Neural crest cell (in vitro differentiated cells): ENCODE measurements around the gene NDC80. TPM values are rescaled to one million over a fixed set of nuclear protein-coding genes. Genes with fewer than 3 reads are reported as not detected.

Source experiments
- DNase-seq: peaks from one replicate; pipeline ENCODE4 v3.0.0; 2021; ENCODE audit warnings: low read depth, mixed read lengths, low spot score
- H3K27ac Mint-ChIP-seq: one replicate; pipeline ENCODE4 v1.8.0; 2021; ENCODE audit warnings: mild to moderate bottlenecking, mixed read lengths; ENCODE audit not compliant: unreplicated experiment
- H3K27me3 Mint-ChIP-seq: 2 replicates; pipeline ENCODE4 v1.8.0; 2021; ENCODE audit warnings: low read depth, mild to moderate bottlenecking, mixed read lengths
- H3K36me3 Mint-ChIP-seq: 2 replicates; pipeline ENCODE4 v1.8.0; 2021; ENCODE audit warnings: low read depth, mild to moderate bottlenecking, mixed read lengths
- H3K4me1 Mint-ChIP-seq: 2 replicates; pipeline ENCODE4 v1.8.0; 2021; ENCODE audit warnings: mixed read lengths
- H3K4me3 Mint-ChIP-seq: one replicate; pipeline ENCODE4 v1.8.0; 2021; ENCODE audit warnings: mild to moderate bottlenecking, mixed read lengths
- H3K9me3 Mint-ChIP-seq: 2 replicates; pipeline ENCODE4 v1.8.0; 2021; ENCODE audit warnings: mixed read lengths
- total RNA-seq: library from RNA; stranded (reverse); gene quantifications from 2 replicates; pipeline ENCODE4 v1.2.1, GENCODE V29; 2021
- TF ChIP-seq, protein P1 (sequence below): fragments of 200-600 bp; sonication (generic); conservative IDR thresholded peaks from 2 replicates; pipeline ENCODE4 v1.5.0; 2021; ENCODE audit warnings: antibody characterized with exemption, mild to moderate bottlenecking

Gene NDC80
- total RNA-seq, 1 donor from 2014 or later: 52.1 TPM

DNA sequence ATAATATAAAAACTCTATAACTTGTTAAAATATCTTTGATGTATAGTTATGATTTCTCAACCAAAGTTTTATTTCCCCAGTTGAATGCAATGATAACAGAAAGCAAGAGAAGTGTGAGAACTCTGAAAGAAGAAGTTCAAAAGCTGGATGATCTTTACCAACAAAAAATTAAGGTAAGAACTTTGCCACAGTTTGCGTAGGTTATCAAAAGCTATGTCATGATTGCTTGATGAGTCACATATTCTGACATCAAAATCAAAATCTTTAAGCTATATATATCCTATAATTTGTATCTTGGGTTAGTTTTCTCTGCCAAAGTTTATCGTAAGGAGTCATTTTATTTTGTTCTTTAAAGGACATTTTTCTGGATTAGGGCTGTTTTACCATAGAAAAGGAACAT is 35.0 kb downstream of the NDC80 start:
- H3K27me3 Mint-ChIP-seq: no peaks in the 10 kb centered on the region
- no peak overlapping the region for H3K27ac Mint-ChIP-seq
- TF ChIP-seq, protein P1, sequence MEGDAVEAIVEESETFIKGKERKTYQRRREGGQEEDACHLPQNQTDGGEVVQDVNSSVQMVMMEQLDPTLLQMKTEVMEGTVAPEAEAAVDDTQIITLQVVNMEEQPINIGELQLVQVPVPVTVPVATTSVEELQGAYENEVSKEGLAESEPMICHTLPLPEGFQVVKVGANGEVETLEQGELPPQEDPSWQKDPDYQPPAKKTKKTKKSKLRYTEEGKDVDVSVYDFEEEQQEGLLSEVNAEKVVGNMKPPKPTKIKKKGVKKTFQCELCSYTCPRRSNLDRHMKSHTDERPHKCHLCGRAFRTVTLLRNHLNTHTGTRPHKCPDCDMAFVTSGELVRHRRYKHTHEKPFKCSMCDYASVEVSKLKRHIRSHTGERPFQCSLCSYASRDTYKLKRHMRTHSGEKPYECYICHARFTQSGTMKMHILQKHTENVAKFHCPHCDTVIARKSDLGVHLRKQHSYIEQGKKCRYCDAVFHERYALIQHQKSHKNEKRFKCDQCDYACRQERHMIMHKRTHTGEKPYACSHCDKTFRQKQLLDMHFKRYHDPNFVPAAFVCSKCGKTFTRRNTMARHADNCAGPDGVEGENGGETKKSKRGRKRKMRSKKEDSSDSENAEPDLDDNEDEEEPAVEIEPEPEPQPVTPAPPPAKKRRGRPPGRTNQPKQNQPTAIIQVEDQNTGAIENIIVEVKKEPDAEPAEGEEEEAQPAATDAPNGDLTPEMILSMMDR: no peak
- no peak overlapping the region for H3K4me3 Mint-ChIP-seq
- peaks cover 8% of the 10 kb centered on the region for H3K36me3 Mint-ChIP-seq
- H3K4me1 Mint-ChIP-seq: no peaks in the 10 kb centered on the region
- H3K9me3 Mint-ChIP-seq: no peaks in the 10 kb centered on the region
- DNase-seq: no peak

DNA sequence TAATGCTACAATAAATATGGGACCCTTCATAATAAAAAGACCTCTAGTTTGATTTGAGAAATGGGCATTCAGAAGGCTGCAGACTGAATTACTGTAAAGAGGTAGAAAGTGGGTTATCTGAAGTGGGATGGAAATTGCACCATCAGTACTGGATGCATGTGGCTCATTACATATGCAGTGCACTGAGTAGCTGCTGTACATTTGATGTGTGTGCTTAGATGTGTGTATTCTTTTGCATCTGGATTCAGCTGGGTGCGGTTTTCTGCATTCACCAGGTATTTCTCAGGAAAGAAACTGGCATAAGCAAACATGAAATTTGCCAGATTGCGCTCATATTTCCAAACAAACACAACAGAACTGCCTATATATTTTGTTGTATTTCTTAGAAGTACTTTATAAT is 38.2 kb downstream of the NDC80 start:
- no peak for DNase-seq
- Mint-ChIP-seq H3K27me3 (no peaks in the 10 kb centered on the region), H3K4me1 (no peaks in the 10 kb centered on the region), H3K36me3 (peaks cover 8% of the 10 kb centered on the region), H3K27ac (peak overlapping the region; percentile 13), H3K4me3 (no peak overlapping the region), H3K9me3 (no peaks in the 10 kb centered on the region)
- TF ChIP-seq, protein P1: no peak

DNA sequence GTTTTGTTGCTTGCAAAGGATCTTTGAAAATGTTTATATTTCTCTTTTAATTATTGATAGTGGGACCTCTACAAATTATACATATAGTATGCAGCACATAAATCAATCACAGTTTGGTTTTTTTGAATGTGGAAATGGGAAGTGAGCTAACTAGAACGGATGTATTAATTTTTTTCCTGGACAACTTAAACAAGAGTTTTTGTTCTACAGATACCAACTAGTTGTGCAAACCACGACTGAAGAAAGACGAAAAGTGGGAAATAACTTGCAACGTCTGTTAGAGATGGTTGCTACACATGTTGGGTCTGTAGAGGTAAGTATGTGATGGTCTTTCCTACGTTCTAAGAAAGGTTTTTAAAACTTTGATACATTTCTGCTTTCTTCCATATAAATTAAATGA is 39.2 kb downstream of the NDC80 start:
- Mint-ChIP-seq H3K4me3 (no peak overlapping the region), H3K36me3 (peaks cover 16% of the 10 kb centered on the region), H3K9me3 (no peaks in the 10 kb centered on the region), H3K27me3 (no peaks in the 10 kb centered on the region), H3K4me1 (no peaks in the 10 kb centered on the region), H3K27ac (no peak overlapping the region)
- DNase-seq: no peak
- TF ChIP-seq, protein P1: no peak

DNA sequence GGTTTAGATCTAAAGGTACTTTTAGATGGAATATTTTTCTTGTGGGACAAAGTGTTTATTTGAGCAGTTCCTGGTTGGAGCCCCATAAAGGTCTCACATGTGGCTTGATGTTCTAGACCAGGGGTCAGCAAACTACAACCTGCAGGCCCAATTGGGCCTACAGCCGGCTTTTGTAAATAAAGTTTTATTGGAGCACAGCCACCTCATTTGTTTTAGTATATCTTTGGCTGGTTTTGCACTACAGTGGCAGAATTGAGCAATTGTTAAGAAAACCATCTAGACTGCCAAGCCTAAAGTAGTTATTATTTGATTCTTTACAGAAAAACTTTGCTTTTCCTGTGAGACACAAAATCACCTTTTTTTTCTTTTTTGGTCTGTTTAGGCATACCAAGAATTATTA is 41.6 kb downstream of the NDC80 start:
- TF ChIP-seq, protein P1: no peak
- no peak overlapping the region for H3K27ac Mint-ChIP-seq
- H3K4me3 Mint-ChIP-seq: no peak overlapping the region
- no peaks in the 10 kb centered on the region for H3K27me3 Mint-ChIP-seq
- H3K4me1 Mint-ChIP-seq: peaks cover 8% of the 10 kb centered on the region
- H3K9me3 Mint-ChIP-seq: no peaks in the 10 kb centered on the region
- peaks cover 18% of the 10 kb centered on the region for H3K36me3 Mint-ChIP-seq
- DNase-seq: no peak

DNA sequence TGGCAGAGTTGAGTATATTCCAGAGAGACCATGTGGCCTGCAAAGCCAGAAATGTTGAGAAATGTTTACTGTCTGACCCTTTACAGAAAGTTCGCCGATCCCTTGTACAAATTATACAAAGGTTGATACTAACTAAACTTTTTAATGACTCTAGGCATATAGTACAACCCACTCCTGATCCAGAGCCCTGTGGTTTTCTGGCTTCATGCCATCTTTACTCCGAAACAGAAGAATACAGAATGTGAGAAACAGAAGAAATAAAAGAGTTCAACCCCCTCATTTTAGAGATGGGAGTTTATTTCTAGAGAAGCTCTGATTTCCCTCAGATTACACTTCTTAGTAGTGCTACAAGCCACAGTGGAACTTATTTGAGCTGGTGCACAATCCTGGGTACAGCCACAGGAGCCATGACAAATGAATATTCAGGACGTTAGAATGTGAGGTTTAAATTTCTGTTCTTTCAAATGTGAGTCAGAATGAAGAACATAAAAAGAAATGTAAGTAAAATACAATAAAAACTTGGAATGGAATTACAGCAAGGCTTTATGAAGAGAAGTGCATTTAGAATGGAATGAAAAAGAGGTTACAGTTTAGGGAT is 46.1 kb downstream of the NDC80 start:
- no peak overlapping the region for H3K27ac Mint-ChIP-seq
- H3K9me3 Mint-ChIP-seq: peaks cover 2% of the 10 kb centered on the region
- H3K4me1 Mint-ChIP-seq: peaks cover 13% of the 10 kb centered on the region
- no peak for DNase-seq
- TF ChIP-seq, protein P1: no peak
- H3K27me3 Mint-ChIP-seq: no peaks in the 10 kb centered on the region
- H3K4me3 Mint-ChIP-seq: no peak overlapping the region
- peaks cover 12% of the 10 kb centered on the region for H3K36me3 Mint-ChIP-seq
